COR-L47 (cell line): Measurements from ENCODE around the gene CASP1.

Source experiments
- DNase-seq: peaks from one replicate; lab custom pipeline; 2025; lab: John Stamatoyannopoulos, UW

Gene CASP1

DNA sequence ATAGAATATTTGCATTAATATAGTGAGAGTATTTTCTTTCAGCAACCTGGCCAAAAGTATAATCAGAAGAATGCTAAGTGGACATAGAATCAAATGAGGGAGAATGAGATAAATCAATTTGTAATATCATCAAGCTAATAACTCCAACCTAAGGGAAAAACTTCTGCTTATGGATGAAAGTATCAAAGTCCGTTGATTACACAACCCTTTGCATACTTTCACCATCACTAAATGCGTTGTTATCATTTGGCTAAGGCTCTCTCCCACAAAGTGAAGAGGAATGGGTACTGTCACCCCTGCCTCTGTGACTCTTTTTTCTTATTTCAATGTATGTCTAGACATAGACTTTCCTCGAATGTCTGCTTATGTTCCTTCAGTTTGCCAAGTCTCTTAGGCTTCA, 50.1 kb downstream of the CASP1 start:
- no peak for DNase-seq

DNA sequence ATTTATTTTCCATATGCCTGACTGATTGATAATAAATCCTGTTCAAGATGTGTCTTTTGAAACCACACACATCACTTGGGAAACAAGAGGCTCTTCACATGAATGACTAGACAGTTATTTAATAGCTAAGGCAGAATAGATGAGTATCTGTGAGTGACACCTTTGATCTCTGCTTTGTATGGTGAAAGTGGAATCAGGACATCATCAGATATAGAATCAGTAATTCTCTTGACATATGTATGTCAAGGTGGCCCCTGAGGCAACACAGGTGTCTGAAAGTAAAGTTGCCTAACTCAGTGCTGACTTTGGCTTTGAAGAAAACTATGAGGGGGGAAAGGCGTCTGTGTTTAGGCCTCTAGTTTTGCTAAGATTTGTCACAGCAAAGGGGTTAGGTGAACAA, 55.1 kb downstream of the CASP1 start:
- DNase-seq = no peak
